H1 (cell line): Measurements from ENCODE around the gene XRN2. TPM values are rescaled to one million over a fixed set of nuclear protein-coding genes. Genes with fewer than 3 reads are reported as not detected.

Experiments used
- CTCF ChIA-PET: fragments of 300-600 bp; sonication (Branson Sonifier 250); formaldehyde crosslinking; loops from one replicate; lab custom pipeline; 2021; ENCODE audit not compliant: partially characterized antibody; lab: Charles Lee
- POLR2A ChIA-PET: fragments of 300-600 bp; sonication (Branson Sonifier 250); formaldehyde crosslinking; loops from one replicate; lab custom pipeline; 2021; ENCODE audit warnings: inconsistent platforms; ENCODE audit not compliant: partially characterized antibody; lab: Charles Lee
- DNase-seq, 2 experiments: peaks; one replicate each; pipeline versions ENCODE4 v3.0.0 to v3.0.0-alpha.2; 2010 to 2022; ENCODE audit warnings: low spot score in 2 of 2, low read depth in 1 of 2, mixed read lengths in 1 of 2
- FAIRE-seq: peaks from 2 replicates; lab custom pipeline; 2011; peaks lifted over from hg19 to GRCh38; lab: Jason Lieb, UNC
- H2AFZ ChIP-seq: 2 replicates; pipeline ENCODE4 v1.8.1; 2012; ENCODE audit warnings: low read length, inconsistent platforms
- H2AK5ac ChIP-seq: 2 replicates; pipeline ENCODE4 v1.6.1; 2013; ENCODE audit warnings: low read depth, low read length
- H2BK120ac ChIP-seq: replicated peaks from 2 replicates; pipeline ENCODE3; 2013; ENCODE audit warnings: low read depth, low read length, inconsistent platforms
- H2BK12ac ChIP-seq: 2 replicates; pipeline ENCODE4 v1.6.1; 2013; ENCODE audit warnings: low read depth, low read length
- H2BK15ac ChIP-seq: 2 replicates; pipeline ENCODE4 v1.6.1; 2013; ENCODE audit warnings: low read length
- H2BK20ac ChIP-seq: 2 replicates; pipeline ENCODE4 v1.6.1; 2013; ENCODE audit warnings: low read length
- H2BK5ac ChIP-seq: 2 replicates; pipeline ENCODE4 v1.6.1; 2013; ENCODE audit warnings: low read depth, low read length
- H3K14ac ChIP-seq: 2 replicates; pipeline ENCODE4 v1.6.1; 2013; ENCODE audit warnings: inconsistent platforms; ENCODE audit not compliant: insufficient read length
- H3K18ac ChIP-seq: 2 replicates; pipeline ENCODE4 v1.6.1; 2013; ENCODE audit warnings: low read length; ENCODE audit errors: extremely low read depth
- H3K23ac ChIP-seq: 2 replicates; pipeline ENCODE4 v1.6.1; 2013; ENCODE audit warnings: inconsistent platforms; ENCODE audit not compliant: insufficient read length
- H3K23me2 ChIP-seq: 2 replicates; pipeline ENCODE4 v1.6.1; 2013; ENCODE audit warnings: low read depth, low read length
- H3K27ac ChIP-seq: 2 replicates; pipeline ENCODE4 v1.6.1; 2011; ENCODE audit warnings: low read depth, low read length, inconsistent platforms
- H3K27me3 ChIP-seq, 4 experiments: replicated peaks in 1 of 4; 1 replicate in 1 of 4; 2 replicates in 3 of 4; pipeline versions ENCODE4 v1.6.1 to v1.8.1; 2011 to 2013; ENCODE audit warnings: low read length in 3 of 4, mild to moderate bottlenecking in 3 of 4, inconsistent platforms in 2 of 4, mixed read lengths in 2 of 4, moderate library complexity in 1 of 4; ENCODE audit not compliant: control insufficient read depth in 3 of 4, insufficient read depth in 3 of 4; ENCODE audit errors: extremely low read depth in 1 of 4
- H3K36me3 ChIP-seq, 4 experiments: 2 replicates each; pipeline versions ENCODE4 v1.6.1 to v1.8.1; 2011 to 2013; ENCODE audit warnings: mild to moderate bottlenecking in 4 of 4, low read length in 3 of 4, moderate library complexity in 2 of 4, control low read depth in 1 of 4, inconsistent platforms in 1 of 4; ENCODE audit not compliant: insufficient read depth in 4 of 4, control insufficient read depth in 2 of 4
- H3K4ac ChIP-seq: replicated peaks from 2 replicates; pipeline ENCODE3; 2013; ENCODE audit warnings: low read length, low read depth, mixed read lengths, inconsistent platforms; ENCODE audit not compliant: insufficient read length
- H3K4me1 ChIP-seq, 4 experiments: replicated peaks in 1 of 4; 1 replicate in 1 of 4; 2 replicates in 3 of 4; pipeline versions ENCODE4 v1.6.1 to v1.8.1; 2011 to 2013; ENCODE audit warnings: low read length in 3 of 4, inconsistent platforms in 2 of 4, mixed read lengths in 1 of 4; ENCODE audit not compliant: insufficient read depth in 4 of 4, control insufficient read depth in 3 of 4
- H3K4me2 ChIP-seq, 2 experiments: 2 replicates each; pipeline versions ENCODE4 v1.6.1 to v1.8.1; 2011 to 2013; ENCODE audit warnings: low read depth in 2 of 2, low read length in 2 of 2, control low read depth in 1 of 2, inconsistent platforms in 1 of 2, mild to moderate bottlenecking in 1 of 2; ENCODE audit not compliant: insufficient read depth in 1 of 2
- H3K4me3 ChIP-seq, 4 experiments: fragments of 200-600, 300-600 bp in 1 of 4; sonication (generic), shearing (Covaris generic), sonication (Bioruptor Twin) in 1 of 4; 2 replicates each; pipeline versions ENCODE4 v1.5.1 to v1.8.1; 2011 to 2016; ENCODE audit warnings: low read length in 4 of 4, low read depth in 3 of 4, control low read depth in 2 of 4, inconsistent platforms in 2 of 4, mild to moderate bottlenecking in 2 of 4, mixed read lengths in 1 of 4, moderate library complexity in 1 of 4; ENCODE audit not compliant: insufficient read depth in 2 of 4; ENCODE audit errors: extremely low read depth in 1 of 4
- H3K56ac ChIP-seq: replicated peaks from 2 replicates; pipeline ENCODE3; 2013; ENCODE audit warnings: low read depth, mild to moderate bottlenecking, mixed read lengths, low read length, inconsistent platforms; ENCODE audit not compliant: insufficient read length
- H3K79me1 ChIP-seq: 2 replicates; pipeline ENCODE4 v1.6.1; 2013; ENCODE audit warnings: low read depth, low read length, control low read depth
- H3K79me2 ChIP-seq, 2 experiments: 2 replicates each; pipeline versions ENCODE4 v1.6.1 to v1.8.1; 2012 to 2013; ENCODE audit warnings: low read length in 2 of 2, mild to moderate bottlenecking in 2 of 2, inconsistent platforms in 1 of 2; ENCODE audit not compliant: insufficient read depth in 2 of 2, control insufficient read depth in 1 of 2
- H3K9ac ChIP-seq, 4 experiments: replicated peaks in 1 of 4; 1 replicate in 1 of 4; 2 replicates in 3 of 4; pipeline versions ENCODE4 v1.6.1 to v1.8.1; 2011 to 2013; ENCODE audit warnings: low read depth in 3 of 4, low read length in 3 of 4, control low read depth in 2 of 4, mild to moderate bottlenecking in 2 of 4, moderate library complexity in 2 of 4, inconsistent platforms in 1 of 4; ENCODE audit errors: extremely low read depth in 1 of 4
- H3K9me3 ChIP-seq, 2 experiments: 2 replicates each; pipeline versions ENCODE4 v1.6.1 to v1.8.1; 2012 to 2013; ENCODE audit warnings: mild to moderate bottlenecking in 2 of 2, moderate library complexity in 2 of 2, control low read depth in 1 of 2, inconsistent platforms in 1 of 2, low read depth in 1 of 2, low read length in 1 of 2, mixed read lengths in 1 of 2; ENCODE audit not compliant: insufficient read depth in 2 of 2
- H4K20me1 ChIP-seq, 2 experiments: replicated peaks in 1 of 2; 2 replicates each; pipeline versions ENCODE3 to v1.8.1; 2011 to 2013; ENCODE audit warnings: inconsistent platforms in 2 of 2, low read length in 2 of 2, mild to moderate bottlenecking in 1 of 2; ENCODE audit not compliant: insufficient read depth in 2 of 2, control insufficient read depth in 1 of 2
- H4K5ac ChIP-seq: 2 replicates; pipeline ENCODE4 v1.6.1; 2013; ENCODE audit warnings: low read length, low read depth, mixed read lengths, inconsistent platforms; ENCODE audit not compliant: insufficient read length
- H4K8ac ChIP-seq: 2 replicates; pipeline ENCODE4 v1.8.0; 2013; ENCODE audit warnings: mild to moderate bottlenecking, moderate library complexity, low read length, inconsistent platforms; ENCODE audit not compliant: insufficient read depth; ENCODE audit errors: extremely low read depth
- H4K91ac ChIP-seq: replicated peaks from 2 replicates; pipeline ENCODE3; 2013; ENCODE audit warnings: low read length, mixed read lengths, inconsistent platforms; ENCODE audit not compliant: insufficient read length
- ASH2L ChIP-seq: fragments of 200-600, 300-600 bp; sonication (generic); IDR thresholded peaks from one replicate; pipeline ENCODE4 v1.7.1; 2017; ENCODE audit warnings: low read length
- EZH2 ChIP-seq: fragments of 200-600 bp; sonication (generic); IDR thresholded peaks from 2 replicates; pipeline ENCODE4 v1.7.1; 2012; ENCODE audit warnings: low read depth, mild to moderate bottlenecking, moderate library complexity, low read length, inconsistent platforms; ENCODE audit not compliant: severe bottlenecking
- GABPA ChIP-seq: IDR thresholded peaks from 2 replicates; pipeline ENCODE4 v1.6.1; 2011; ENCODE audit warnings: mild to moderate bottlenecking, low read length, moderate library complexity, borderline replicate concordance; ENCODE audit not compliant: insufficient read depth
- KDM4A ChIP-seq: IDR thresholded peaks from one replicate; pipeline ENCODE4 v1.7.1; 2012; ENCODE audit warnings: low read depth, mild to moderate bottlenecking, moderate library complexity, low read length, inconsistent platforms; ENCODE audit not compliant: severe bottlenecking
- NRF1 ChIP-seq: IDR thresholded peaks from 2 replicates; pipeline ENCODE4 v1.6.1; 2011; ENCODE audit warnings: mild to moderate bottlenecking, low read depth, low read length, improper control_type of control experiment
- SUZ12 ChIP-seq: fragments of 200-600 bp; sonication (generic); IDR thresholded peaks from 2 replicates; pipeline ENCODE4 v1.6.1; 2012; ENCODE audit warnings: mild to moderate bottlenecking, inconsistent platforms, low read length, moderate library complexity, mixed read lengths
- TAF1 ChIP-seq: IDR thresholded peaks from 2 replicates; pipeline ENCODE4 v1.6.1; 2011; ENCODE audit warnings: mild to moderate bottlenecking, low read depth, low read length
- WGBS, 2 experiments: shearing (Covaris generic) in 1 of 2; methylation state at CpG; one replicate each; pipeline versions ENCODE4 v1.1.6 to v1.1.7; 2013 to 2015; ENCODE audit warnings: low lambda C conversion rate in 2 of 2, mixed read lengths in 2 of 2, inconsistent platforms in 1 of 2, low coverage in 1 of 2, missing lambda C conversion rate in 1 of 2; ENCODE audit not compliant: insufficient replicate concordance in 2 of 2, insufficient coverage in 1 of 2, insufficient read length in 1 of 2; ENCODE audit errors: extremely low coverage in 1 of 2, missing lambda C conversion rate in 1 of 2; 5-methylcytosine and 5-hydroxymethylcytosine counted together
- polyA plus RNA-seq, 7 experiments: library from polyadenylated mRNA; depleted of rRNA in 3 of 7; stranded (reverse) in 5 of 7; unstranded in 2 of 7; fragments of >200 nt in 5 of 7; fragments of 200-250 nt in 2 of 7; gene quantifications; 1 replicate in 5 of 7; 2 replicates in 1 of 7; 4 replicates in 1 of 7; pipeline versions ENCODE4 v1.2.1 to v1.2.3, GENCODE V29; 2011 to 2013; ENCODE audit warnings: missing spikeins in 2 of 7, mixed read lengths in 2 of 7
- total RNA-seq: library from RNA; stranded (reverse); fragmentation: NEBNext Ultra II Directional; extraction: Animal tissue kit (Norgen Biotek cat#: 25700); gene quantifications from 2 replicates; pipeline ENCODE4 v1.2.1, GENCODE V29; 2021
- TF ChIP-seq, protein P1 (sequence below): IDR thresholded peaks from 2 replicates; pipeline ENCODE4 v1.6.1; 2012; ENCODE audit warnings: inconsistent platforms
- TF ChIP-seq, protein P2 (sequence below): IDR thresholded peaks from 2 replicates; pipeline ENCODE4 v1.6.1; 2012; ENCODE audit warnings: inconsistent platforms

Gene XRN2
- total and polyA plus RNA-seq, 2 of the 8 experiments (the other 6 are each of a cell fraction or from before 2014, with no cell fraction given), result 60.3 to 139 TPM

DNA sequence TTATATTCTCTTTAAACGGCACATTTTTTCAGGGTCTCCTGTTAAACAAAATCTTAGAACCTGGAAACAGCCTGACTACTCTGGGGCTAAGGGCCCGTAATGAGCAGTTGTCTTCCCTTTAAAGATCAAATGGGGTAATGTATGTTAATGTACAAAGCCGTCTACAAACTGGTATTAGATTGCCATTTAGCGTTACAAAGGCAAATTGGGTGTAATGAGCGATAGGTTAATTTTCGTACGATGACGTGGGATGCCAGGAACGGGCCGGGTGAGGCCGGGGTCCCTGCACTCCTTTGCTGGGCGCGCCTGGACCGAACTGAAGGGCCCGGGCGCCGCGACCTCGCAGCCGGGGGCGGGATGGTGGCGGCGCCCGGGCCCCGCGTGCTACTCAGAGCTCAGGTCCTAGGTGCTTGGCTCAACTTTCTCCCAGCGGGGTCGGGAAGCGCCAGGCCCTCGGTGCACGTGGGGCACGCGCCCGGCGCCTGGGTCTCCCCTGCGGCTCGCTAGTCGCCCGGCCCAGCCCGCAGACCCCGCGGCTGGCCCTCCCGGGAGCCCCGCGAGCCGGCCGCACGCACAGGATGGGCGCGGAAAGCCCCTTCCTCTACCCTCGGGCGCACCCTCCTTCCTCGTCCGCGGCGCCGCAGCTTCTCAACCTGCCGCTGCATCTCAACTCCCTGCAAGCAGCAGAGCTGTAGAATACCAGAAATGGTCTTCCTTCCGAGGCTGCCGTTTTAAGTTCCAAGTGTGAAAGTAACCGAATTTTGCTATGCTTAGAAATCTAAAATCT, 88.2 kb downstream of the XRN2 start:
- Histone ChIP-seq H4K8ac (no peak overlapping the region), H3K4me2 (peak overlapping the region; percentile 73 to 91), H2AFZ (0 out of 2 replicates have a peak overlapping the region, but pooled peaks have one; percentile 35), H3K9me3 (peaks cover 0 to 2% of the 10 kb centered on the region in 2 experiments; a peak in 1 of 4 replicates), H3K23ac (no peak overlapping the region), H4K91ac (no peak overlapping the region), H2BK20ac (no peak overlapping the region), H3K79me1 (no peaks in the 10 kb centered on the region), H2BK15ac (no peak overlapping the region), H3K9ac (no peak overlapping the region), H2BK5ac (no peak overlapping the region), H3K14ac (no peak overlapping the region), H4K5ac (no peak overlapping the region), H3K56ac (no peak overlapping the region), H2AK5ac (no peak overlapping the region), H4K20me1 (peaks cover 0 to 7% of the 10 kb centered on the region in 2 experiments), H3K36me3 (peaks cover 0 to 13% (median 6%) of the 10 kb centered on the region in 4 experiments; a peak in 5 of 8 replicates), H3K27ac (no peak overlapping the region), H3K18ac (no peak overlapping the region), H2BK12ac (no peak overlapping the region), H3K4ac (no peak overlapping the region), H3K23me2 (peaks cover 3% of the 10 kb centered on the region; the same call in 1 of the 2 replicates), H3K27me3 (peaks cover 31 to 55% (median 45%) of the 10 kb centered on the region in 4 experiments), H3K4me3 (peak overlapping the region; percentile 19 to 60 (median 28)), H3K4me1 (no peaks in the 10 kb centered on the region), H3K79me2 (no peaks in the 10 kb centered on the region), H2BK120ac (no peak overlapping the region)
- DNase-seq, result peak in 1 of 2 experiments; percentile 70
- ChIA-PET POLR2A (interaction anchor here (0.5 to 1.6 kb wide), 6 partner anchors 29 to 527 kb away, joined by 3 to 6 read pairs (median 4); partner anchors contain the start of gene XRN2), CTCF (interaction anchor here (0.7 to 3.3 kb wide), 7 partner anchors 100 to 527 kb away, joined by 3 to 17 read pairs (median 5); no protein-coding TSS in a partner anchor)
- WGBS, 2 experiments, result 5% methylated on average over 51 of the region's 61 CpGs; no CpG with 5 or more reads in 1 of the 2 experiments
- TF ChIP-seq, protein P1, sequence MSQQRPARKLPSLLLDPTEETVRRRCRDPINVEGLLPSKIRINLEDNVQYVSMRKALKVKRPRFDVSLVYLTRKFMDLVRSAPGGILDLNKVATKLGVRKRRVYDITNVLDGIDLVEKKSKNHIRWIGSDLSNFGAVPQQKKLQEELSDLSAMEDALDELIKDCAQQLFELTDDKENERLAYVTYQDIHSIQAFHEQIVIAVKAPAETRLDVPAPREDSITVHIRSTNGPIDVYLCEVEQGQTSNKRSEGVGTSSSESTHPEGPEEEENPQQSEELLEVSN, result peak; percentile 34
- peak; percentile 60 for TF ChIP-seq KDM4A
- TF ChIP-seq GABPA, result 0 out of 2 replicates have a peak, but pooled peaks have one; percentile 16
- peak; percentile 82 for TF ChIP-seq EZH2
- no peak for TF ChIP-seq NRF1
- TF ChIP-seq, protein P2, sequence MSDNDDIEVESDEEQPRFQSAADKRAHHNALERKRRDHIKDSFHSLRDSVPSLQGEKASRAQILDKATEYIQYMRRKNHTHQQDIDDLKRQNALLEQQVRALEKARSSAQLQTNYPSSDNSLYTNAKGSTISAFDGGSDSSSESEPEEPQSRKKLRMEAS, result peak; percentile 65
- TF ChIP-seq SUZ12, result peak; percentile 85; the same call in 1 of the 2 replicates
- no peak for TF ChIP-seq TAF1
- TF ChIP-seq ASH2L, result peak; percentile 37
- FAIRE-seq, result peak; percentile 76
